ENCODE measurements around the gene ZNF438.

ZNF438 gene

GRCh38 chr10:31013331-31013730 lies 18.3 kb downstream of the ZNF438 start:
- no peak for DNase-seq

DNA sequence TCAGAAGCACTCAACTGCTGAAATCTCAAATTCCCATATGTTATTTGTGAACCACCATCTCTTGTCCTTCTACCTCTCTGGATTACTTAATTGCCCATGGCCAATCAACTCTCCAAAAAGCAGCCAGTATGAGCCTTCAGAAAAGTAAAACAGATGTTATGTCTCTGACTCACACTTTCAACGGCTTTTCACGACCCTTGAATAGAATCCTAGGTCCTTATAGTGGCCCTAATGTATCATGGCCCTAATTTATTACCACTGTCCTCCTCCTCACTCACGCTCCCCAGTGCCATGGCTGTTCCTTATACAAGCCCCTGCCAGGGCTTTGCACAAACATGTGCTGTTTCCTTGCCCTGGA lies 20.0 kb downstream of the ZNF438 start:
- no peak for DNase-seq

DNA sequence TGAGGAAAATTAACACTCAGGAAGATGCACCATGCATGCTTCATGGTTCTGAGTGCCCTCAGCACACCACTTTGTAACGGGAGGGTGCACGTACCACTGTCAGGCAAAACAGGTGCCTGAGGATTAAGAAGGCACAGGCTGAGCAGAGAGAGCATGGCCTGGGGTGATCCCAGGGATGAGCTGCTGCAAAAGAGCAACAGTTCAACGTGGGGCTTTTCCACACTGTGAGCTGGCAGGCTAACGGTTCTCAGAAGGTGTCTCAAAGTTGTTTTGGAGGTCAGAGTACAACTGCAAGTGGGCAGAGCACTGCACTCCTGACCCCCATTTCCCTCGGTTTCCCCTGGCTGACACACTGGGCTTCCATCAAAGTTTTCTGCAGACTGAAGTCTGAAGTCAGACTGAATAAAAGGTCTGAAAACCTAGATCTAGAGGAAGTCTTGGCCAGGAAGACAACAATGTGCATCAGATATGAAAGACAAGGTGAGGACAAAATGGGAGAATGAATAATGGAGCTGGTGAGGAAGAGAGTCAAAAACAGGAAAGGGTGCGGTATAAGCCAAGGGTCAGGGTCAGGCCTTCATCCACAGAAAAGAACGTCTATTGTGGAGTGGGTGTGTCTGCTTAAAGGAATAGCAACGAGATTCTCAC lies 20.5 kb downstream of the ZNF438 start:
- no peak for DNase-seq

DNA sequence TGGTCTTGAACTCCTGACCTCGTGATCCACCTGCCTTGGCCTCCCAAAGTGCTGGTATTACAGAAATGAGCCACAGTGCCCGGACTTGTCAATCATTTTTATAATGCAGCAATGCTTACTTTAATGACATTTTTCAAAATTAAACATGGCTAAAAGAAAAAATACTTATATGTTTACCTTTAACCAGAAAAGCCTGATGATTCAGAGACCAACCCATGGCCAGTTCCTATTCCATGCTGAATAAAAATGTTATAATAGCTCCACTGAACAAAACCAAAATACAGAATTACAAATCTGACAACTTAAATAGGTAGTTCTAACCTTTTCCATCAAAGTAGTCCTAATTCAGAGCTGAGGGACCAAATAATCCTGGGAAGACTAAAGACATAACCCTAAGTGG lies 21.6 kb downstream of the ZNF438 start:
- no peak for DNase-seq

- no peak for DNase-seq
Observed at GRCh38 chr10:31005895-31006294, 25.8 kb downstream of the ZNF438 start.

DNA sequence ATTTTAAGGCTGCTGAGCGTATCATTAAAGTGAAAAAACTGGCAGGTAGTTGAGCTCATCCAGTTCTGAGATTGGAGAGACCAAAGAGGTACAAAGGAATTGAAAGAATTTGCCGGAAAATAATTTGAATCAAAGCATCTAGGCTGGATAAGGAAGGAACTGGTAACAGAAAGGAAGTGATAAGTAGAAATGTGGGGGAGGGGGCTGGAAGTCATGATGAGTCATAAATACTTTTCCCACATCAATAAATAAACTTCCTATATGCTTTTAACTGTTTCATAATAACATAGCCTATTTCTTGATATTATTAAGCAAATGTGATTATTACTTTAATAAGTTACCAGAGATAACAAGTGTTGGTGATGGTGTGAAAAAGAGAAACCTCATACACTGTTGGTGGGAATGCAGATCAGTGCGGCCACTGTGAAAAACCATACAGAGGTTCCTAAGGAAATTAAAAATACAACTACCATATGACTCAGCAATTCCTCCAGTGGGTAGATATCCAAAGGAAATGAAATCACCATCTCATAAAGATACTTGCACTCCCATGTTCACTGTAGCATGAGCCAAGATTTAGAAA lies 27.0 kb downstream of the ZNF438 start:
- DNase-seq = no peak

GRCh38 chr10:31001740-31002139 lies 29.9 kb downstream of the ZNF438 start:
- DNase-seq = no peak

DNA sequence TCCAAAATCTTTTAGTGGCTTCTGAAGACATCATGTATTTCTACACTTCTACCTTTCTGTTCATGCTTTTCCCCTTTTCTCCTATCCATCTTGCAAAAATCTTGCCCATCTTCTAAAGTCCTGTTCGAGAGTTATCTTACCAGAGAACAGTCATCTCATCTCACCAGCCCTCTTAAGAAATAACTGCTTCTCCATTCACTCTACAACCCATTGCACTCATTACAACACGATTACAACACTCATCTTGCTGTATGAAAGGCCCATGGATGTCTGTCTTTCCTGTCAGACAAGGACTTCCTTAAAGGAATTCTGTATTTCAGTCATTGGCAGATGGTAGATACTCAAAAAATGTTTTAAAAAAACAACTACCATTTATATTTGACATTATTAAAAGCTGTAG lies 30.8 kb downstream of the ZNF438 start:
- no peak for DNase-seq

DNA sequence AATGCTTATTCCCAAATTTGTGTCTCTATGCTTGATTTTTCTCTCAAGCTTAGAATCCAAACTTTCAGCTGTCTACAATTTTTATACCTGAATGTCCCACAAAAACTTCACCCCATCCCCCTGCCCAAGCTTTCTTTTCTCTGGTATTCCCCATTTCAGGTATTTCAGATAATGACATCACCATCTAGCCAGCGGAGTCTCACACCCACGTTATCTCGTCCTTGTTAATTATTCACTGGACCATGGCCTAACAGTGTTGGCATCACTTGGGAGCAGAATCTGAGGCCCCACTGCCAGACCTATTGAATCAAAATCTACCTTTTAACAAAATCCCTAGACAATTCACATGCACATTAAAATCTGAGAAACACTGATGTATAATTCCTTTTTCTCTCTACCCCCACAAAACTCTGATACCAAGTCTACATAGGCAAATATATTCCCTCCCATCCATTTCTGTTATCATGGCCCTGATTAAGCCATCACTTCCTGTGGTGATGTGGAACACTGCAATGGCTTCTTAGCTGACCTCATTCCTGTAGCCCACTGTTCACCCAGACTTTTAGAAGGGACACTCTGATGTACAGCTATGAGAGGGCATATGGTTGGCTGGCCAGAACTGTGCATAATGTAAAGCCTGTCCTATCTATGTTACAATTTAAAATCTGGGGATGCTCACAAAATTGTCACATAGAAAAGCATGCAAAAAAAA lies 31.4 kb downstream of the ZNF438 start:
- DNase-seq = no peak

- DNase-seq = no peak
Observed at GRCh38 chr10:30999070-30999712, 32.5 kb downstream of the ZNF438 start.

DNA sequence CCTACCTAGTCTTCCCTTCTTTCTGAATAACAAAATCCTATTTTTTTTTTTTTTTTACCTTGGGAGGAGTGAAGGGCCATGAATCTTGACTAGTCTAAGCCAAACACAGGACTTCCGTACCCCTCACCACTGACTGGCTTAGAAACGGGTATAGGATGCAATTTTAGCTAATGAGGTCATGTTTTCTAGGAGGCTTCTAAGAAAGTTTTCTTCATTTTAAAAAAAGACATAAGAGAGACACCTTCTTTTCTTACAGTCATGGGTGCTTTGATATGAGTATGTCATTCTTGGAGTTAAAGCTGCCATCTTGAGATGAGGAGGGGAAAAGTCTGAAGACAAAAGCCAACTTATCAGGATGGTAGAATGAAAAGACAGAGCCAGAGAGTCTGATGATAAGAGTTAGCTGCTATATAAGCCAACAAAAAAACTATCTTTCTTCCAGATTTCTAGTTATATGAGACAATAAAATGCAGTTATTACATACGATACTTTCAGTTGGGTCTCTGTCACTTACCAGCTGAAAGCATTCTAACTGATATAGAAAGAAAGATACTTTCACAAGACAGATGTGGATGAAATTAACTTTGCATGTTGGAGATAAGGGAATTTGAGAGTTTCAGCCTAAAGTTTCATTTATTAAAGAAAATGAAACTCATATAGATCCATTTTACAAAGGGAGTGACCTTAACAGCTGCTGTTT lies 34.0 kb downstream of the ZNF438 start:
- no peak for DNase-seq

- no peak for DNase-seq
Observed at GRCh38 chr10:30996481-30997005, 35.1 kb downstream of the ZNF438 start.

DNA sequence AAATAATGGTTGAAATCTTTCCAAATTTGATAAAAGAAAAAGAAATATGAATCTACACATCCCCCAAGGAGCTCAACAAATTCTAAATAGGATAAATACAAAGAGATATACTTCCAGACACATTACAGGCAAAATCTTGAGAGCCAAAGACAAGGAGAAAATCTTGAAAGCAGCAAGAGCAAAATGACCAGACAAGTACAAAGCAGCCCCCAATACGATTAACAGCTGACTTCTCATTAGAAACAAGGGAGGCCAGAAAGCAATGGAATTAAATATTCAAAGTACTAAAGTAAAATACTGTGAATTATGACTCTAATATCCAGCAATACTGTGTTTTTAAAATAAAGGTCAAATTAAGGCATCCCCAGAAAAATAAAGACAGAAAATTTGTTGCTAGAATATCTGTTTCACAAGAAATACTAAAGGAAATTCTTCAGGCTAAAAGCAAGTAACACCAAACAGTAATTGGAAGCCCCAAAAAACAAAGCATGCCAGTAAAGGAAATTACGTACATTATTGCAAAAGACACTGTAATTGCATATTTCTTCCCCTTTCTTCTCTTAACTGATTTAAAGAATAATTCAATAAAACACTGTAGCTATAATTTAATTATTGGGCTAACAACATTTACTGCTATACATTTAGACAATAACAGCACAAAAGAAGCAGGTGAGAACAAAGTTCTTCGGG lies 36.4 kb downstream of the ZNF438 start:
- DNase-seq = no peak

- no peak for DNase-seq
Observed at GRCh38 chr10:30993155-30993554, 38.5 kb downstream of the ZNF438 start.

DNA sequence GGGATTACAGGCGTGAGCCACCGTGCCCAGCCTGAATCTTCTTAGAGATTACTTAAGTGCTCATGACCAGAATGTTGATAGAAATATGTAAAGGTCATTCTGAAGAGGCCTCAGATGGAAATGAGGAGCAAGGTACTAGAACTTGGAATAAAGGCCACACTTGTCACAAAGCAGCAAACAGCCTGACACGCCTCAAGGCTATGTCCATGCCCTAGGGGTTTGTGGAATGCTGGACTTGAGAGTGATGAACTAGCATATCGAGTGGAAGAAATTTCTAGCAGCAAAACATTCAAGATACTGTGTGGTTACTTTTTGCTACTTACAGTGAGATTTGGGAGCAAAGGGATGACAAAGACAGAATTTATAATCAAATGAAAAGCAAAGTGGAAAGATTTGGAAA lies 39.0 kb downstream of the ZNF438 start:
- DNase-seq = no peak

DNA sequence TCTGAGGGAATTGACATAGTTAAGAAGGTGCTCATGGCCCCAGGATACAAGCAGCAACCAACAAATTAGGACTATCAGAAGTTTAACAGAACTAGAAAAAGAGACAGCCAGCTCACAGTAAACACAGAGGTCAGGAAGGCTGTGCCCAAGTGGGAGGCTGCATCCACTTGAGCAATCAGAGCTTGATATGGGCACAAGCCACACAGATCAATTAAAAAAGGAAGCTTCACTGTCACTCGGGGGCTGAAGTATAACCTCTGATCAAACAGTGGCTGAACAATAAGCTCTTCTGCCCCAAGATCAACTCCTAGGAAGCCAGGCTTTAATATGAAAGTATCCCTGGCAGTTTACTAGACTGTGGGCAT lies 40.0 kb downstream of the ZNF438 start:
- DNase-seq = no peak

GRCh38 chr10:30990971-30991646 lies 40.6 kb downstream of the ZNF438 start:
- DNase-seq = no peak

- no peak for DNase-seq
Observed at GRCh38 chr10:30990351-30990750, 41.3 kb downstream of the ZNF438 start.

GRCh38 chr10:30988831-30989435 lies 42.7 kb downstream of the ZNF438 start:
- DNase-seq = no peak

DNA sequence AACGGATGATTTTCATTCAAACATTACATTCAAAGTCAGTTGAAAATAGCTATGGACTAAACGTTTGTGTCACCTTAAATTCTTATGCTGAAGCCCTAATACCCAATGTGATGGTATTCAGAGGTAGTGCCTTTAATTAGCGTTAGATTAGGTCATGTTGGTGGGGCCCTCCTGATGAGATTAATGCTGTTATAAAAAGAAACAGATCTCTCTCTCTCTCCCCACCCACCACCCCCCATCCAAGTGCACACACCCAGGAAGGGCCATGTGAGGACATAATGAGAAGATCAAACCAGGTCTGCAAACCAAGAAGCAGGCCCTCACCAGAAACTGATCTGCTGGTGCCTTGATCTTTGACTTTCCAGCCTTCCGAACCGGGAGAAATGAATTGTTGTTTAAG lies 44.2 kb downstream of the ZNF438 start:
- no peak for DNase-seq
